HFF-Myc (cell line): Measurements from ENCODE around the gene SPON1.
A peak's percentile ranks its signal among the peaks of the same experiment; 100 is the strongest.

Source experiments
- DNase-seq: peaks from one replicate; pipeline ENCODE4 v3.0.0-alpha.2; 2011; ENCODE audit warnings: low read depth; ENCODE audit errors: extremely low read depth
- H3K4me3 ChIP-seq: replicated peaks from 2 replicates; pipeline ENCODE4 v1.5.1; 2011; ENCODE audit warnings: low read depth, mild to moderate bottlenecking, control low read depth, low read length
- TF ChIP-seq, protein P1 (sequence below): IDR thresholded peaks from 2 replicates; pipeline ENCODE4 v1.5.1; 2012; ENCODE audit warnings: mild to moderate bottlenecking, low read depth, low read length, control low read depth; ENCODE audit errors: missing control alignments

SPON1 gene

GRCh38 chr11:13964771-13965074, 2.2 kb downstream of the SPON1 start:
- TF ChIP-seq, protein P1, sequence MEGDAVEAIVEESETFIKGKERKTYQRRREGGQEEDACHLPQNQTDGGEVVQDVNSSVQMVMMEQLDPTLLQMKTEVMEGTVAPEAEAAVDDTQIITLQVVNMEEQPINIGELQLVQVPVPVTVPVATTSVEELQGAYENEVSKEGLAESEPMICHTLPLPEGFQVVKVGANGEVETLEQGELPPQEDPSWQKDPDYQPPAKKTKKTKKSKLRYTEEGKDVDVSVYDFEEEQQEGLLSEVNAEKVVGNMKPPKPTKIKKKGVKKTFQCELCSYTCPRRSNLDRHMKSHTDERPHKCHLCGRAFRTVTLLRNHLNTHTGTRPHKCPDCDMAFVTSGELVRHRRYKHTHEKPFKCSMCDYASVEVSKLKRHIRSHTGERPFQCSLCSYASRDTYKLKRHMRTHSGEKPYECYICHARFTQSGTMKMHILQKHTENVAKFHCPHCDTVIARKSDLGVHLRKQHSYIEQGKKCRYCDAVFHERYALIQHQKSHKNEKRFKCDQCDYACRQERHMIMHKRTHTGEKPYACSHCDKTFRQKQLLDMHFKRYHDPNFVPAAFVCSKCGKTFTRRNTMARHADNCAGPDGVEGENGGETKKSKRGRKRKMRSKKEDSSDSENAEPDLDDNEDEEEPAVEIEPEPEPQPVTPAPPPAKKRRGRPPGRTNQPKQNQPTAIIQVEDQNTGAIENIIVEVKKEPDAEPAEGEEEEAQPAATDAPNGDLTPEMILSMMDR, result no peak
- DNase-seq, result no peak
- H3K4me3 ChIP-seq, result no peak overlapping the region

GRCh38 chr11:13965337-13965736, 2.8 kb downstream of the SPON1 start:
- no peak for DNase-seq
- no peak overlapping the region for H3K4me3 ChIP-seq
- TF ChIP-seq, protein P1, result no peak

DNA sequence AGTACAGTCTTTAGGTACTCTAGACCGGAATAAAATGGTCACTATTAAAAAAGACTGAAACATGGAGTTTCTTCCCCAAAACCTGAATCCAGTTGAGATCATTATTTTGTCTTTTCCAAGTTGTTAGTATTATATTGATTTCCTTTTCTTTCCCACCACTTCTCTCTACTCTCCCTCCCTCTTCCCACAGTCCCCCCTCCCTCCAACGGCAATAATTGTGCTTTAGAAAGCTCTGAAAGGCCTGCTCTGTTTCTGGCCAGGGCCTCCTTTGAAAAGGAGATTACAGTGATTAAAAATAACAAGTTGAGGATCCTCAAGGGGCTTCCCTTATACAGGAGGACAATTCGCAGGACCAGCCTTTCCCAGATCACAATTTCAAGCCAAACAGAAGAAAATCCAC, 3.5 kb downstream of the SPON1 start:
- TF ChIP-seq, protein P1, result no peak
- H3K4me3 ChIP-seq, result no peak overlapping the region
- DNase-seq, result no peak

- H3K4me3 ChIP-seq, result no peak overlapping the region
- no peak for DNase-seq
- TF ChIP-seq, protein P1, result no peak
Observed at GRCh38 chr11:13966486-13966885, 4.0 kb downstream of the SPON1 start.

DNA sequence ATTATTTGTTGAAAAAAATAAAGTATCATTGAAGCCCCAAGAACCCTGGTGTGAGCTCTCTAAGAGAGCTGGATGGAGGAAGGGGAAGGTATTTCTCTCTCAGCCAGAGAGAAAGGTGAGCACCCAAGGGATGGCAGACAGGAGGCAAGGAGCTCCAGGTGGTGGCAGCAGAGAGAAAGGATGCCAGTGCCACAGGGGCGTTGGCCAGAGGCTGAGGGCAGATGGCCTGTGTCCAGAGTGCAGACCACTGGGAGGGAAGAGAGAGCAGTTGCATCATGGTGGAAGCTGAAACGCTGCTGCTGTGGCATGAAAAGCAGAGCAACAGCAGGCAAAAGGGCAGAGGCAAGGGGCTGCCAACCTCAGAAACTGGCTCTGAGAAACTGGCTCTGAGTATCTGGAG, 8.5 kb downstream of the SPON1 start:
- no peak overlapping the region for H3K4me3 ChIP-seq
- TF ChIP-seq, protein P1, result peak; percentile 36
- DNase-seq, result no peak

DNA sequence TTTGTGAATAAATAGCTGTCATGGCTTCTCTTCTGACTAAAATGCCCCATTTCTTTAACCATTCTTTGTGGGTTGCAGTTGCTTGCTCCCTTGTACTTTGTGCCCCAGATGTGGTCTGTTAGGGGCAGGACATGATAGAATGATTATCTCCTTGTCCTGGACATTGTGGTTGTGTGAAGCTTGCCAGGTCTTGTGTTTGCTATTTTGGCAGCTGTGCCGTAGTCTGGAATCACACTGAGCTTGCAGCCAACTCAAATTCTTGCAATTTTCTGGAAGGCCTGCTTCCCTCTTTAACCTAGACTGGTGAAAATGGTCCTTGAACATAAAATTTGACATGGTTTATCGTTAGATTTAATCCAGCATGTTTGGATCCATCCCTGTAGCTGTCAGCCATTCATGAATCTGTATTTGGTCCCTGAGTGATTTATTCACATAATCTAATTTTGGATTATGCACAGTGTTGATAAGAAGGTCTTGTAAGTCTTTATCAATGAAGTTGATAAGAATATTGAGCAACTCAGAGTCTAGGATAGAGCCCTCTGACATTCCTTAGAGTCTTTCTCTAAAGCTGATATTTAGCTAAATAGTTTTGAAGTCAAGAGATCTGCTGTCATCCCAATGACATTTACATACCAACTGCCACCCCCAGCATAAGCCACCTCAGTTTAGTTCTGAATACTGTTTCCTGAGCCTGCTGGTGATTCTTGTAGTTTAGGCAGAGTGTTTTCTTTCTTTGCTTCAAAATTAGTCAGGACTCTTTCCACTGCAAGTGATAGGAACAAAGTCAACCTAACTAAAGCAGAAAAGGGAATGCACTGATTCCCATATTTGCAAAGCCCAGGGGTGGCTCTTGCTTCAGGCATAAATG, 9.8 kb downstream of the SPON1 start:
- TF ChIP-seq, protein P1, result no peak
- H3K4me3 ChIP-seq, result no peak overlapping the region
- DNase-seq, result no peak

DNA sequence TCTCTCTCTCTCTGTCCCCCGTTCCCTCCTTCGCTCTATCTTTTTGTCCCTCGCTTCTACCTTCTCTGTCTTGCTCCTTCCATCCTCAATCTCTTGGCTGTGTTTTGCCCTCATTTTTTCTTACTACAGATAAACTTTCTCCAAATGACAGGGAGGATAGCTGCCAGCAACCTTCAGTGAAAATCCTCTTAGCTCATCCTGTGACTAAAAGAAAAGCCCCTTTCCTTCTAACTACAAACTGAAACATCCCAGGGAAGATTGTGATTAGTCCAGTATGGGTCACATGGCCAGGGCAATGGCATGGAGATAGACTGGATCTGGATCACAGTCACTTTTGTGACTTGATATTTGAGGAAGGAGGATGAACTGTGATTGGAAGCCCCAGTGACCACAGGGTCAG, 10.4 kb downstream of the SPON1 start:
- no peak overlapping the region for H3K4me3 ChIP-seq
- no peak for DNase-seq
- TF ChIP-seq, protein P1, result no peak
